Suprapubic skin (tissue), 4 donors: ENCODE data around the gene CCDC68. TPM values are rescaled to one million over a fixed set of nuclear protein-coding genes. Genes with fewer than 3 reads are reported as not detected.
"Not testable (repeated sequence)": the region's sequence is repeated elsewhere in the genome, so short reads cannot be mapped to it uniquely, and the experiment has no call there.

Source experiments
- DNase-seq, 2 donors: peaks; one replicate each; pipeline ENCODE4 v3.0.0-alpha.2; 2019; ENCODE audit warnings: low spot score in 2 of 2
- H3K27ac ChIP-seq: fragments of 200-600 bp; sonication (generic); one replicate; pipeline ENCODE4 v1.5.1; 2019
- H3K27me3 ChIP-seq: fragments of 200-600 bp; sonication (generic); one replicate; pipeline ENCODE4 v1.5.1; 2019
- H3K36me3 ChIP-seq: fragments of 200-600 bp; sonication (generic); one replicate; pipeline ENCODE4 v1.5.1; 2019
- H3K4me1 ChIP-seq: fragments of 200-600 bp; sonication (generic); one replicate; pipeline ENCODE4 v1.5.1; 2019
- H3K4me3 ChIP-seq: fragments of 200-600 bp; sonication (generic); one replicate; pipeline ENCODE4 v1.5.1; 2019; ENCODE audit warnings: mild to moderate bottlenecking
- H3K9me3 ChIP-seq: fragments of 200-600 bp; sonication (generic); one replicate; pipeline ENCODE4 v1.5.1; 2019
- CTCF ChIP-seq, 2 donors: fragments of 200-600 bp in 1 of 2; fragments of 450-650 bp in 1 of 2; sonication (generic) in 1 of 2; IDR thresholded peaks; one replicate each; pipeline ENCODE4 v1.5.1; 2016 to 2019; ENCODE audit warnings: antibody characterized with exemption in 2 of 2, mild to moderate bottlenecking in 1 of 2, moderate library complexity in 1 of 2
- EP300 ChIP-seq: sonication (generic); formaldehyde crosslinking; IDR thresholded peaks from one replicate; pipeline ENCODE4 v1.6.1; 2017; ENCODE audit warnings: antibody characterized with exemption
- POLR2A ChIP-seq, 2 donors: fragments of 450-650 bp; IDR thresholded peaks; one replicate each; pipeline ENCODE4 v1.6.1; 2017; ENCODE audit warnings: antibody characterized with exemption in 2 of 2, mild to moderate bottlenecking in 2 of 2, moderate library complexity in 2 of 2
- POLR2AphosphoS5 ChIP-seq, 3 donors: sonication (generic); formaldehyde crosslinking; IDR thresholded peaks; one replicate each; pipeline ENCODE4 v1.6.1; 2017; ENCODE audit warnings: antibody characterized with exemption in 3 of 3
- WGBS: methylation state at CpG from one replicate; pipeline ENCODE4 v1.1.5; 2018; 5-methylcytosine and 5-hydroxymethylcytosine counted together
- total RNA-seq, 4 donors: library from RNA; depleted of rRNA; stranded (reverse); fragments of >200 nt; gene quantifications; one replicate each; pipeline ENCODE4 v1.1.0, GENCODE V29; 2016

The CCDC68 gene
- total RNA-seq, 4 donors from 2014 or later = 0.19 to 3.9 (median 1.4) TPM

- Histone ChIP-seq H3K9me3 (no peaks in the 10 kb centered on the region), H3K27ac (no peak overlapping the region), H3K27me3 (no peaks in the 10 kb centered on the region), H3K4me1 (peaks cover 4% of the 10 kb centered on the region), H3K4me3 (no peak overlapping the region), H3K36me3 (no peaks in the 10 kb centered on the region)
- DNase-seq = no peak
- 81% methylated on average over 3 of the region's 3 CpGs for WGBS
- TF ChIP-seq POLR2AphosphoS5 (IDR thresholded peaks at IDR 0.05) = no peak
- no peak for TF ChIP-seq EP300
- no peak for TF ChIP-seq POLR2A (IDR thresholded peaks at IDR 0.05)
- no peak for TF ChIP-seq CTCF (IDR thresholded peaks at IDR 0.05)
Observed at GRCh38 chr18:54857499-54857898, 101.8 kb downstream of the CCDC68 start.

- H3K36me3 ChIP-seq = no peaks in the 10 kb centered on the region
- H3K4me1 ChIP-seq = peaks cover 4% of the 10 kb centered on the region
- H3K27me3 ChIP-seq = no peaks in the 10 kb centered on the region
- H3K9me3 ChIP-seq = no peaks in the 10 kb centered on the region
- no peak overlapping the region for H3K27ac ChIP-seq
- no peak for DNase-seq
- 63% methylated on average over 2 of the region's 2 CpGs for WGBS
- H3K4me3 ChIP-seq = no peak overlapping the region
- no peak for TF ChIP-seq POLR2A (IDR thresholded peaks at IDR 0.05)
- no peak for TF ChIP-seq POLR2AphosphoS5 (IDR thresholded peaks at IDR 0.05)
- TF ChIP-seq EP300 = no peak
- TF ChIP-seq CTCF (IDR thresholded peaks at IDR 0.05) = no peak
Observed at GRCh38 chr18:54856105-54856646, 103.1 kb downstream of the CCDC68 start.

- DNase-seq, H3K4me3 ChIP-seq, H3K36me3 ChIP-seq, H3K27me3 ChIP-seq, H3K4me1 ChIP-seq, H3K27ac ChIP-seq, H3K9me3 ChIP-seq: not testable (repeated sequence)
- WGBS = 96% methylated on average over 3 of the region's 3 CpGs
Observed at GRCh38 chr18:54855050-54855449, 104.2 kb downstream of the CCDC68 start.

GRCh38 chr18:54852780-54853675, 106.2 kb downstream of the CCDC68 start:
- no peaks in the 10 kb centered on the region for H3K9me3 ChIP-seq
- no peaks in the 10 kb centered on the region for H3K36me3 ChIP-seq
- TF ChIP-seq EP300 (no peak), POLR2A (IDR thresholded peaks at IDR 0.05) (no peak), POLR2AphosphoS5 (IDR thresholded peaks at IDR 0.05) (no peak), CTCF (IDR thresholded peaks at IDR 0.05) (no peak)
- 64% methylated on average over 6 of the region's 6 CpGs for WGBS
- no peaks in the 10 kb centered on the region for H3K27me3 ChIP-seq
- H3K27ac ChIP-seq = no peak overlapping the region
- H3K4me1 ChIP-seq = no peaks in the 10 kb centered on the region
- no peak for DNase-seq
- H3K4me3 ChIP-seq = no peak overlapping the region

Other genes with a start within 250 kb of the CCDC68 start
- 10 to 100 TPM; 18.0 to 32.8 (median 20.6) TPM for gene RAB27B, start 131.0 kb downstream of the CCDC68 start, total RNA-seq